Measurements from ENCODE around the gene ULBP1. TPM values are rescaled to one million over a fixed set of nuclear protein-coding genes. Genes with fewer than 3 reads are reported as not detected.
A peak's percentile ranks its signal among the peaks of the same experiment; 100 is the strongest.
"Not testable (repeated sequence)": the region's sequence is repeated elsewhere in the genome, so short reads cannot be mapped to it uniquely, and the experiment has no call there.

The ULBP1 gene
- total RNA-seq, 1 experiment from 2014 or later: 1.2 TPM

DNA sequence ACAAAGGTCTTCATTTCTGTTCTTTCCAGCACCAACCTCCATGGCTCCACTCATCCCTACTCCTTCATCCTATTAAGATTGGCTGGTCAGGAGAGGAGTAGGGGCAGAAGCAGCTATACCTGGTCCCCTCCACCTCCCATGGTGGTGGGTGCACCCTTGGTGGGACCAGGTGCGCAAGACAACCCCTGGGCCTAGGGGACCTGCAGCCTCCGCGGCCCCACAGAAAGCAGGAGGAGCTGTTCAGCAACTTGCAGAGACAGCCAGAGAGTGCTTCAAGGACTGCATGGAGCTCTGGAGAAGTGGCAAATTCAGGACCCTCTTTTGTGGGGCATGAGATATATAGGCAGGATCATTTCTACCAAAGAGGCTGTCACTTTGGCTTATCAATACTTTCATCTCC is 12.1 kb upstream of the ULBP1 start:
- DNase-seq (ENCODE audit: low read depth): no peak

DNA sequence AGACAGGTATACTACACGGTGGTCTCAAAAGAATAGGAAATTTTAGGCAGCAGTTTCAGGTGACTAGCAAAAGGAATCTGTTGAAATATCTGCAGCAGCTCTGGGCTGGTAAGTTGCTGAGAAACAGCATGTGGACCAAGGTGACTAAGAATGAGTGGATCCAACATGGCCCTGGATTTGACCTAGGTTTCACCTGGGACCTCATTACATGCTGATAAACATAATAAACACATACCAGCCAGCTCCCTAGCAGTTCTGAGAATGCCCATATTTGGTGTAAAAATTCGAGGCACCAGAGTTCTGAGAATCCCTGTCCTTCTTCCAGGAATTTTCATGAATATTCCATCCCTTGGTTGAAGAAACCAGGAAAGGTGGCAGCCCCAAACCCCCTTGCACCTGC is 10.4 kb upstream of the ULBP1 start:
- peak; percentile 57 for DNase-seq (ENCODE audit: low read depth)

- not testable (repeated sequence) for DNase-seq (ENCODE audit: low read depth)
These were observed 9.8 kb upstream of the ULBP1 start for GRCh38 chr6:149953934-149954327.

DNA sequence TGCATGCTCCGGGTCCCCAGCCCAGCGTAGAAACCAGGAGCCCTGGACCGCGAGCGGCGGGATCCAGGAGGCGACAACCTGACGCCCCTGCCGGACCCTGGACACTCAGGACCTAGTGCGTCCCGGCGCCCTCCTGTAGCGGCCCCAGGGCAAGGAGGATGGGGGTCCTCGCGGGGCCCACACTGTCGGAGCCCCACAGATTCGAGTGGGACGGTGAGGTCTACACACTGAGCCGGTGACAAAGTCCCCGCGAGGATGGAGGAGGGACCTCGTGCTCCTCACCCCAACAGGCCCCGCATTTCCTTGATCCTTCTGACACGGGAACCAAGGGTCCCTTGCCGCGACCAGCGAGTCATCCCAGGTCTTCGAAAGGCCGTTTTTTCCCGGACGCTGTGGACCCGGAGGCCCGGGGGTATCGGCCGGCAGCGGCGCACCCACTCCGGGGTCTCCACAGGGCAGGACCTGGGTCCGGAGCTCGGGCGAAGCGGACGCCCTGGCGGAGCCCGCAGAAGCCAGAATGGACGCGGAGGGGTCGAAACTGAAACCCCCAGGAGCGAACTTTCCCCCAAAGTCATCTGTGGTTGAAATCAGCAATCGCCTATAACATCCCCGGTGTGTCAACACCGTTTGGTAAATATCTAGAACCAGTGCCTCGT is 9.3 kb upstream of the ULBP1 start:
- peak; percentile 44 for DNase-seq (ENCODE audit: low read depth)

DNA sequence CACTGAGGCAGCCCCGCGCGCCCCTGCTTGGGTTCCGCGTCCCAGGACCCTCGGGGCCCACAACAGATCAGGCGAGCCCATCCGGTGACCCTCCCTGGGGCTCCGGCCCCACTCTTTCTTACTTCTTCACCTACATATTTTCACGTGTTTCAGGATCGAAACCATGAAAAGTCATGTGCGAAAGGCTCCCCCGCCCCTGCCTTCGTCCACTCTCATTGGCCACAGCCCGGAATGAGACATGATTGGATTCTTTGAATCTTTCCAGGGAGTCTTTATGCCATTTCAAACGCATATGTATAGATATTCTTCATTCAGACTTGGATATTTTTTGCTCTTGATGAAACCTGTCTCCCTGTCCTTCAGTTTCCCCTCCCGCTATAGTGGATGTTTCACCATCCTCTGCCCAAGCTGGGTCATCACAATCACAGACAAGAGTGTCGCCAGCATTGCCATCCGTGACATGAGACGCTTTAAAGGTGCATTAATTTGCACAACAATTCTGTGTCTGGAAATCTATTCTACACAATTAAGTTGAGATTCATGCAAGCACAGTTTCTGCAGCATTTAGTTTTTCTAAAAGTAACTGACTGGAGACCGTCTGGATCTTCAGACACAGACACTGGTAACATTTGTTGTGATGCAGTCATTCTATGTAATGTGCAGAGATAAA is 8.6 kb upstream of the ULBP1 start:
- DNase-seq (ENCODE audit: low read depth): peak; percentile 58

- not testable (repeated sequence) for DNase-seq (ENCODE audit: low read depth)
These were observed 8.0 kb upstream of the ULBP1 start for GRCh38 chr6:149955654-149956317.

DNA sequence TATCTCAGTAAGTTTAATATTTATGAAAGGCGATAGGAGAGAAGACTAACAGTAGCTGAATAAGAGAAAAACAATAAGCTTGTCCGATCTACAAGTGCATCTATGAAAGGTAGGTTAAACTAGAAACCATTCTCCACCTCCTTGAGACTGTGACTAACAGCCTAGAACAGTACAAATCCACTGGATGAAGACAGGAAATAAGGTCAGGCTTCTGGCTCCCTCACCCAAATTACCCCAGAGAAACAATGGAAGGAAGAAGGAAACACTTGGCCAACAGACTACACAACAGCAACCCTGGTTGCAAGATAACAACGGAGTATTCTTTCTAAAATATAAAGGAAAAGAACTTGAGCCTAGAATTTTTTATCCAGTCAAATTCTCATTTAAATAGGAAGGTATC is 5.6 kb upstream of the ULBP1 start:
- not testable (repeated sequence) for DNase-seq (ENCODE audit: low read depth)

- not testable (repeated sequence) for DNase-seq (ENCODE audit: low read depth)
These were observed 3.9 kb upstream of the ULBP1 start for GRCh38 chr6:149959806-149960205.

- DNase-seq (ENCODE audit: low read depth): no peak
These were observed 3.3 kb upstream of the ULBP1 start for GRCh38 chr6:149960488-149960887.

DNA sequence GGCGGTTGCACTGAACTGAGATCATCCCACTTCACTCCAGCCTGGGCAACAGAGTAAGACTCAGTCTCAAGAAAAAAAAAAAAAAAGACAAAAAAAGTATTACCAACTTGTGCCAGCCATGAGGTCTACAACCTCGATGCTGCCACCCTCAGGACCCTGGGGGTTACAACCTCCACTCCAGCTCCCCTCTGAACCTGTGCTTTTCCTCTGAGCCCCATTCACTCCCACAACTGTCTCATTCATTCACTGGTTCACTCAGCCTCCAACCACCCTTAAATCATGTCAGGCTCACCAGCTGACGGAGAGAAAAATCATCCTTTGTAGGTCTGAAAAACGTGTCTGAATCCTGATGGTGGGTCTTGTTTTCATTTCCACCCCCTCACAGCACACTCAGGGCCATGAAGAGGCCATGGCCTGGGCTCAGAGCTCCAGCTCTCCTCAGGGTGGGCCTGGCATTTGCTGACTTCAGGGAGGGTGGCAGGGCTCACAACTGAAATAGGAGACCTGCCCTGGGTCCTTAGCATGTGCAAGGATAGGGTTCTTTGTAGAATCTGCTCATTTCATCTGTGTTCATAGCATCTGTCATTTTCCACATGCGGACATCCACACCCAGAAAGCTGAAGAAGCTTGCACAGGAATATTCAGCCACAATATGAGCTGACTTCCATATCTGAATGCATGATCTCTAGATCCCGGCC is 1.9 kb upstream of the ULBP1 start:
- DNase-seq (ENCODE audit: low read depth): peak; percentile 82

DNA sequence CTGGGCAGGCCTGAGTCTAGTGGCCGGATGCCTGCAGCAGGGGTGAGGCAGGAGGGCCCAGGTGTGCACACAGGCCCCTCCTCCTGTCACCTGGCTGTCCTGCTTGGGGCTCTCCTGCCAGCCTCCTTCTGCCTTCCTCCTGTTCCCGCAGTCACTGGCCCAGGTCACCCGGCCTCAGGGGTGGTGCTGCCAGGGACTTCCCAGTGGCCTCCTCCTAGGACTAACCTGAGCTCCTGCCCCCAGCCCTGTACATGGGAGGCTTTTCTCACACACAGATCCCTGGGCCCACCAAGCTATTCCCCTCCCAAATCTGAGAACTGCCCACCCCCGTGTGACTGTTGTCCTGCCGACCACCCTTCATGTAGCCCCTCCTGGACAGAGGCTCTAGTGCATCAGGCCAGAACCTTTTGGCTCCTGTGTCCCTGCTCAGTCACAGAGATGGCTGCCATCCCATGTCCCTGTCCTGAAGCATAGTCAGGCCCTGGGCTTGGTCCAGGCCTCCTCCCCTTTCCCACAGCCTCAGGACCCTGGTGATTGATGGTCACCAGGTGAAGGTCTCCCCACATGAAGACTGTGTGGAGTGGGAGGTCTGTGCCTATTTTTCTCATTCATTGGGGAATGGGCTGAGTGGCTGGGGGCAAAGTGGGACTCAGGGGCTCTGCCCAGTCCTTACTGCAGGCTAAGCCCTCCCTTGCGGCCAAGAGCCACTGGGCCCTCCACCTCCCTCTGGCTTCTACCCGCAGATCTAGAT is 1.1 kb upstream of the ULBP1 start:
- DNase-seq (ENCODE audit: low read depth): no peak

DNA sequence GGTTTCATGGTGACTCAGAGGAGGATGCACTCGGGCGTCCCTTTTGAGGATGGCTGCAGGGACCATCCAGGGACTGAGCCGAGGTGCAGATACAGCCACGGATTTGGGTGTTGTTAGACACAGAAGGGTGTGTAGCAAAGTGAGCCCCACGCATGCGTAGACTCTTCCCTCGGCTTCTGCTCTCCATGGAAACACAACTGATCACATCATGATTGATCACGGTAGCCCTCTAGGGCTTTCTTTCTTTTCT is 606 bp upstream of the ULBP1 start:
- DNase-seq (ENCODE audit: low read depth): peak; percentile 89

DNA sequence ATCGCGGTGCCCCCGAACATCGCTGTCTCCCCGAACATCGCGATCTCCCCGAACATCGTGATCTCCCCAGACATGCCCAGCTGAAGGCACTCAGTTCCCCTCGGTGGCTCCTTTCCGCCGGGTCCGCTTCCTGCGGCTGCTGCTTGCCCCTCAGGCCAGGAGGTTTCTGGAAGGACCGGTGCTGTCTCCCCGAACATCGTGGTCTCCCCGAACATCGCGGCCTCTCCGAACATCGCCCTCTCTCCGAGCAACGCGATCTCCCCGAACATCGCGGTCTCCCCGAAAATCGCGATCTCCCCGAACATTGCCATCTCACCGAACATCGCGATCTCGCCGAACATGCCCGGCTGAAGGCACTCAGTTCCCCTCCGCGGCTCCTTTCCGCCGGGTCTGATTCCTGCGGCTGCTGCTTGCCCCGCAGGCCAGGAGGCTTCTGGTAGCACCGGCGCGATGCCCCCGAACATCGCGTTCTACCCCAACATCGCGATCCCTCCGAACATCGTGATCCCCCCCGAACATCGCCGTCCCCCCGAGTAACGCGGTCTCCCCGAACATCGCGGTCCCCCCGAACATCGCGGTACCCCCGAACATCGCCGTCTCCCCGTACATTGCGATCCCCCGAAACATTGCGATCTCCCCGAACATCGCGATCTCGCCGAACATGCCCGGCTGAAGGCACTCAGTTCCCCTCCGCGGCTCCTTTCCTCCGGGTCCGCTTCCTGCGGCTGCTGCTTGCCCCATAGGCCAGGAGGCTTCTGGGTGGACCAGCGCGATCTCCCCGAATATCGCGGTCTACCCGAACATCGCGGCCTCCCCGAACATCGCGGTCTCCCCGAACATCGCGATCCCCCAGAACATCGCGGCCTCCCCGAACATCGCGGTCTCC is 808 bp downstream of the ULBP1 start:
- DNase-seq (ENCODE audit: low read depth): peak; percentile 49

GRCh38 chr6:149965194-149966020 is 1.7 kb downstream of the ULBP1 start:
- DNase-seq (ENCODE audit: low read depth): peak; percentile 41

DNA sequence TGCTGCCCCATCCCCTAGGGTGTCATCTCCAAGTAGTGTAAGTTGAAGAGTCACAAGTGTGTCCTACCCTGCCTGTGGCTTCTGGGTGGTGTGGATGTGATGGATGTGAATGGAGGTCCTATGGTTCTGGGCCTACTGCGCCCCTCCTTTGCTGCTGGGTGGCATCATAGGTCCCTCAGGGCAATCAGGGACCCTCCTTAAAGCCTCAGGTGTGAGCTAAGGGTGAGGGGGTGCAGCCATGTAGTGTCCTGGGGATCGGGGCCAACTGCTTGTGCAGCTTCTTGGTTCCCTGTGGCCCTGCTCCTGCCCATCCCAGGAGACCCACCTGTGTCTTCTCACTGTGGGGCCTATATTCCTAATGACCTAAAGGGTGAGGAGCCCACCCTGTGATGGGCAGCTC is 2.6 kb downstream of the ULBP1 start:
- not testable (repeated sequence) for DNase-seq (ENCODE audit: low read depth)

GRCh38 chr6:149967591-149967990 is 3.8 kb downstream of the ULBP1 start:
- DNase-seq (ENCODE audit: low read depth): no peak

DNA sequence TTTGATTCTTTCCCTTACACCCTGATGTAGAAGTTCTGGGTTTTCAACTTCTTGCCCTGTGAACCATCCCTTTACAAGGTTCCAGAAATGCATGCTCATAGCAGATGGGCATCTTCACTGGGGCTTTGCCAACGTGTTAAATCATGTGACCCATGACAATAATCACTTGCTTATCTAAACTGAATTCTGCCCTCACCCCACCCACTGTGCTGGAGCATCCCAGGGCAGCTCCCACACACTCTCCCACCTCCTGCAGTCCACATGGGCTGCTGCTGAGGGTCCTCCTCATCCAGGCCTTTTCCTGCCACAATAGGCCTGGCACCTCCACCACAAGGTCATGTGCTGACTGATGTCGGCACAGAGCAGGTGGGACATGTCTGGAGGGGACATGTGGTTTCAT is 4.3 kb downstream of the ULBP1 start:
- not testable (repeated sequence) for DNase-seq (ENCODE audit: low read depth)

DNA sequence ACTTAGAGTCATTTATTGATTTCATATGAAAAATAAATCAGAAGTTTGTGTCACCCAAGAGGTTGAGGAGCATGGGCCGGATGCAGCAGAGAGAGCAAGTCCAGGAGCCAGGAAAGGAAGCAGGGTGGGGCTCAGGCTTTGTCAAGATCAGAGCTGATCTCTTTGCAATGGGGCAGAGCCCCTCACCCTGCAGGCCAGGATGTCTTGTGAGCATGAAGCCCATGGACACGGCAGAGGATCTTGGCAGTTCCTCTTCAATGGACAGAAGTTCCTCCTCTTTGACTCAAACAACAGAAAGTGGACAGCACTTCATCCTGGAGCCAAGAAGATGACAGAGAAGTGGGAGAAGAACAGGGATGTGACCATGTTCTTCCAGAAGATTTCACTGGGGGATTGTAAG is 5.2 kb downstream of the ULBP1 start:
- not testable (repeated sequence) for DNase-seq (ENCODE audit: low read depth)

DNA sequence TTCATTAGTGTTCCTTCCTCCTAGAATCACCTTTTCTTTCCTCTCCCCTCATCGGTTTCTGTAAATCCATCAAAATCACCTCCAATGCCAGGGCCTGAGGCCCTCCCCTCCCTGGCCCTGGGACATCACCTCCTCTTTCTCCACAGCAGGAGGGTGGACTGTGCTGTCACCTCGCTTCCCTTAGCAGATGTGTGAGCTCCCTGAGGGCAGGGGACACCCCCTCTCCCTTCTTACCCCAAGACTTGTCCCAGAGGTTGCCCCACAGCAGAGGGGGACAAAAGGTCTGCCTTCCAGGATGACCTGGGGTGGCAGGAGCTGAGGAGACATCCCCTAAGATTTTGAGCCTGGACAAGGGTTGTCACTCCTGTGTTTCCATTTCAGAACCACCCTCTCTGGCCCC is 5.9 kb downstream of the ULBP1 start:
- DNase-seq (ENCODE audit: low read depth): no peak

DNA sequence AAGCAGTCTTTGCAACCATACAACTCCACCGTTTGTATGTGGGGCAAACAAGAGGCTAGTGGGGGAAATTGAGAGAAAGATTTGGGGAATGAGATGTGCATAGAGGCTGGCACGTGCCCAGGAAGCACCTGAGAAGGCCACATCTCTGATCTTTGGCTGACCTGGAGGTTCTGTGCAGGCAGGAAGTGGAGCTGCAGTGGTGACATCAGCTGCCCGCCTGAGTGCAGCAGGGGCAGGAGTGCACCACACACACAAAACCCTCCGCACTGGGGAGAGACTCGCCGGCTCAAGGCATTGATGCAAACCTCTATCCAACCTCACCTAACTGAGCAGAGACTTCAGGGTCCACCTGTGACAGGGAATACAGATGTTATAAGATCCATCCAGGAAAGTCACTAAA is 10.7 kb downstream of the ULBP1 start:
- DNase-seq (ENCODE audit: low read depth): not testable (repeated sequence)
